Neural progenitor cell (in vitro differentiated cells): ENCODE results near the gene RGS7.

Source experiments
- CTCF ChIP-seq: fragments of 200-600 bp; sonication (generic); IDR thresholded peaks from 2 replicates; pipeline ENCODE4 v1.5.1; 2017; ENCODE audit warnings: antibody characterized with exemption, mild to moderate bottlenecking
- EZH2 ChIP-seq: fragments of 200-600 bp; sonication (generic); IDR thresholded peaks from 2 replicates; pipeline ENCODE4 v1.6.1; 2017; ENCODE audit warnings: antibody characterized with exemption, mild to moderate bottlenecking, moderate library complexity
- EZH2phosphoT487 ChIP-seq: fragments of 200-600 bp; sonication (generic); IDR thresholded peaks from 2 replicates; pipeline ENCODE4 v1.6.1; 2017; ENCODE audit warnings: antibody characterized with exemption

GRCh38 chr1:240836271-240836670 is 520.7 kb downstream of the RGS7 start:
- no peak for TF ChIP-seq CTCF
- no peak for TF ChIP-seq EZH2phosphoT487
- TF ChIP-seq EZH2, result no peak
